Endothelial cell (in vitro differentiated cells): ENCODE results near the gene ADH7. TPM values are rescaled to one million over a fixed set of nuclear protein-coding genes. Genes with fewer than 3 reads are reported as not detected.

ENCODE experiments used
- DNase-seq: peaks from one replicate; pipeline ENCODE4 v3.0.0; 2021; ENCODE audit warnings: low spot score
- H3K27ac Mint-ChIP-seq: one replicate; pipeline ENCODE4 v1.8.0; 2021; ENCODE audit warnings: mixed read lengths, inconsistent platforms; ENCODE audit not compliant: unreplicated experiment
- H3K27me3 Mint-ChIP-seq: one replicate; pipeline ENCODE4 v1.8.0; 2021; ENCODE audit warnings: mild to moderate bottlenecking, moderate library complexity, mixed read lengths, inconsistent platforms; ENCODE audit not compliant: unreplicated experiment
- H3K36me3 Mint-ChIP-seq: one replicate; pipeline ENCODE4 v1.8.0; 2021; ENCODE audit warnings: mild to moderate bottlenecking, low read depth, mixed read lengths, inconsistent platforms; ENCODE audit not compliant: unreplicated experiment
- H3K4me1 Mint-ChIP-seq: one replicate; pipeline ENCODE4 v1.8.0; 2021; ENCODE audit warnings: mild to moderate bottlenecking, mixed read lengths, inconsistent platforms; ENCODE audit not compliant: unreplicated experiment
- H3K4me3 Mint-ChIP-seq: one replicate; pipeline ENCODE4 v1.8.0; 2021; ENCODE audit warnings: mild to moderate bottlenecking, mixed read lengths, inconsistent platforms; ENCODE audit not compliant: unreplicated experiment
- H3K9me3 Mint-ChIP-seq: one replicate; pipeline ENCODE4 v1.8.0; 2021; ENCODE audit warnings: mixed read lengths, inconsistent platforms; ENCODE audit not compliant: unreplicated experiment
- total RNA-seq: library from RNA; stranded (reverse); fragmentation: NEBNext Ultra II Directional; extraction: Animal tissue kit (Norgen Biotek cat#: 25700); gene quantifications from one replicate; pipeline ENCODE4 v1.2.1, GENCODE V29; 2021; ENCODE audit not compliant: unreplicated experiment
- TF ChIP-seq, protein P1 (sequence below): fragments of 200-600 bp; sonication (generic); IDR thresholded peaks from one replicate; pipeline ENCODE4 v1.5.0; 2021; ENCODE audit warnings: antibody characterized with exemption; ENCODE audit not compliant: unreplicated experiment

ADH7 gene
- total RNA-seq, 1 donor from 2014 or later: not detected

GRCh38 chr4:99447079-99447478 lies 11.9 kb upstream of the ADH7 start:
- no peak overlapping the region for H3K4me3 Mint-ChIP-seq
- no peaks in the 10 kb centered on the region for H3K4me1 Mint-ChIP-seq
- no peak overlapping the region for H3K27ac Mint-ChIP-seq
- H3K27me3 Mint-ChIP-seq: peaks cover 1% of the 10 kb centered on the region
- TF ChIP-seq, protein P1, sequence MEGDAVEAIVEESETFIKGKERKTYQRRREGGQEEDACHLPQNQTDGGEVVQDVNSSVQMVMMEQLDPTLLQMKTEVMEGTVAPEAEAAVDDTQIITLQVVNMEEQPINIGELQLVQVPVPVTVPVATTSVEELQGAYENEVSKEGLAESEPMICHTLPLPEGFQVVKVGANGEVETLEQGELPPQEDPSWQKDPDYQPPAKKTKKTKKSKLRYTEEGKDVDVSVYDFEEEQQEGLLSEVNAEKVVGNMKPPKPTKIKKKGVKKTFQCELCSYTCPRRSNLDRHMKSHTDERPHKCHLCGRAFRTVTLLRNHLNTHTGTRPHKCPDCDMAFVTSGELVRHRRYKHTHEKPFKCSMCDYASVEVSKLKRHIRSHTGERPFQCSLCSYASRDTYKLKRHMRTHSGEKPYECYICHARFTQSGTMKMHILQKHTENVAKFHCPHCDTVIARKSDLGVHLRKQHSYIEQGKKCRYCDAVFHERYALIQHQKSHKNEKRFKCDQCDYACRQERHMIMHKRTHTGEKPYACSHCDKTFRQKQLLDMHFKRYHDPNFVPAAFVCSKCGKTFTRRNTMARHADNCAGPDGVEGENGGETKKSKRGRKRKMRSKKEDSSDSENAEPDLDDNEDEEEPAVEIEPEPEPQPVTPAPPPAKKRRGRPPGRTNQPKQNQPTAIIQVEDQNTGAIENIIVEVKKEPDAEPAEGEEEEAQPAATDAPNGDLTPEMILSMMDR: no peak
- no peak for DNase-seq
- no peaks in the 10 kb centered on the region for H3K36me3 Mint-ChIP-seq
- H3K9me3 Mint-ChIP-seq: no peaks in the 10 kb centered on the region

DNA sequence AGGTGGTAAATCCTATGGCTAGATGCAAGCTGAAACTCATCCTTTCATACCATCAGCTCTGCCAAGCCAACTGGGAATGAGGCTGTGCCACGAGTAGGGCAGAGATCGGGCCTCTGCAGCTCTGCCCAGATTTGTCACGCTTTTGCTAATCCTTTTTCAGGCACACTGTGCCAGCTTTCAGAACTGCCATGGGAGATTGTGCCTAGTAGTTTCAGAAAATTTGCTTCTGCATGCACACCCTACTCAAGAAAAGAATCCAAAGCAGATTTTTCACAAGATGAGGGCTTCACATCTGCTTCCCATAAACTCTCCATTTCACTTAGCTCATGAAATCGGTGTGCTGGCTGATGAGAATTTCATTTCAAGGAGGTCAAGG lies 3.3 kb upstream of the ADH7 start:
- no peaks in the 10 kb centered on the region for H3K4me1 Mint-ChIP-seq
- H3K9me3 Mint-ChIP-seq: no peaks in the 10 kb centered on the region
- TF ChIP-seq, protein P1: no peak
- H3K27ac Mint-ChIP-seq: no peak overlapping the region
- no peaks in the 10 kb centered on the region for H3K36me3 Mint-ChIP-seq
- H3K4me3 Mint-ChIP-seq: no peak overlapping the region
- H3K27me3 Mint-ChIP-seq: peaks cover 1% of the 10 kb centered on the region
- DNase-seq: no peak

GRCh38 chr4:99437723-99438404 lies 2.7 kb upstream of the ADH7 start:
- H3K4me1 Mint-ChIP-seq: no peaks in the 10 kb centered on the region
- TF ChIP-seq, protein P1: no peak
- no peak for DNase-seq
- no peak overlapping the region for H3K27ac Mint-ChIP-seq
- H3K4me3 Mint-ChIP-seq: no peak overlapping the region
- H3K36me3 Mint-ChIP-seq: no peaks in the 10 kb centered on the region
- no peaks in the 10 kb centered on the region for H3K27me3 Mint-ChIP-seq
- H3K9me3 Mint-ChIP-seq: no peaks in the 10 kb centered on the region

GRCh38 chr4:99436976-99437722 lies 2.0 kb upstream of the ADH7 start:
- no peak overlapping the region for H3K4me3 Mint-ChIP-seq
- no peak overlapping the region for H3K27ac Mint-ChIP-seq
- H3K4me1 Mint-ChIP-seq: no peaks in the 10 kb centered on the region
- no peak for DNase-seq
- no peaks in the 10 kb centered on the region for H3K27me3 Mint-ChIP-seq
- TF ChIP-seq, protein P1: no peak
- H3K9me3 Mint-ChIP-seq: no peaks in the 10 kb centered on the region
- no peaks in the 10 kb centered on the region for H3K36me3 Mint-ChIP-seq

GRCh38 chr4:99436462-99436861 lies 1.3 kb upstream of the ADH7 start:
- DNase-seq: no peak
- Mint-ChIP-seq H3K36me3 (no peaks in the 10 kb centered on the region), H3K9me3 (no peaks in the 10 kb centered on the region), H3K27me3 (no peaks in the 10 kb centered on the region), H3K4me1 (no peaks in the 10 kb centered on the region), H3K4me3 (no peak overlapping the region), H3K27ac (no peak overlapping the region)
- TF ChIP-seq, protein P1: no peak
